ENCODE results near the gene EDC4. TPM values are rescaled to one million over a fixed set of nuclear protein-coding genes. Genes with fewer than 3 reads are reported as not detected.

EDC4 gene
- total RNA-seq, 2 experiments from 2014 or later, result 72.2 to 78.7 TPM

DNA sequence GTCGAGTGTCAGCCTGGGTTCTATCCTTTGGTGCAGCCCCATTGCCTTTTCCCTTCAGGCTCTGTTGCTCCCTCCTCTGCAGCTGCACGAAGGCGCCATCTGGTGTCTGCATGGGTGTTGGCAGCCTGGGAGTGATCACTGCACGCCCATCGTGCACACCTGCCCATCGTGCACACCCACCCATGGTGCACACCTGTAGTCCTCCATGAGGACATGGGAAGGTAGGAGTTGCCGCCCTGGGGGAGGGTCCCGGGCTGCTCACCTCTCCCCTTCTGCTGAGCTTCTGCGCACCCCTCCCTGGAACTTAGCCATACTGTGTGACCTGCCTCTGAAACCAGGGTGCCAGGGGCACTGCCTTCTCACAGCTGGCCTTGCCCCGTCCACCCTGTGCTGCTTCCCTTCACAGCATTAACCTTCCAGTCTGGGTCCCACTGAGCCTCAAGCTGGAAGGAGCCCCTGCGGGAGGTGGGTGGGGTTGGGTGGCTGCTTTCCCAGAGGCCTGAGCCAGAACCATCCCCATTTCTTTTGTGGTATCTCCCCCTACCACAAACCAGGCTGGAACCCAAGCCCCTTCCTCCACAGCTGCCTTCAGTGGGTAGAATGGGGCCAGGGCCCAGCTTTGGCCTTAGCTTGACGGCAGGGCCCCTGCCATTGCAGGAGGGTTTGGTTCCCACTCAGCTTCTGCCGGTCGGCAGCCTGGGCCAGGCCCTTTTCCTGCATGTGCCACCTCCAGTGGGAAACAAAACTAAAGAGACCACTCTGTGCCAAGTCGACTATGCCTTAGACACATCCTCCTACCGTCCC, 55.9 kb downstream of the EDC4 start:
- Mint-ChIP-seq H3K27ac (no peak overlapping the region), H3K36me3 (ENCODE audit: low read depth) (peaks cover 6% of the 10 kb centered on the region)
- CTCF ChIA-PET, result interaction anchor here (0.6 to 2.3 kb wide), 16 partner anchors 9 to 409 kb away, joined by 3 to 25 read pairs (median 4); partner anchors contain the start of genes NRN1L and PSKH1

GRCh38 chr16:67930191-67930590, 57.3 kb downstream of the EDC4 start:
- intact Hi-C loops (cut with micrococcal nuclease), result no loop called here
- peaks cover 17% of the 10 kb centered on the region for H3K4me1 Mint-ChIP-seq (ENCODE audit: low read depth)
- H3K36me3 Mint-ChIP-seq (ENCODE audit: low read depth), result peaks cover 18% of the 10 kb centered on the region
- CTCF ChIA-PET, result interaction anchor here (0.8 to 3.6 kb wide), 2 partner anchors 46 to 114 kb away, joined by 3 to 23 read pairs; partner anchors contain the start of gene NRN1L
- H3K9me3 Mint-ChIP-seq, result no peaks in the 10 kb centered on the region
- H3K27me3 Mint-ChIP-seq (ENCODE audit: low read depth), result no peaks in the 10 kb centered on the region
- H3K4me3 Mint-ChIP-seq, result no peak overlapping the region
- no peak for DNase-seq
- no peak overlapping the region for H3K27ac Mint-ChIP-seq

More for the DNA sequence above, 55.9 kb downstream of the EDC4 start:
- Mint-ChIP-seq H3K27me3 (ENCODE audit: low read depth) (no peaks in the 10 kb centered on the region), H3K4me1 (ENCODE audit: low read depth) (peaks cover 2% of the 10 kb centered on the region), H3K4me3 (no peak overlapping the region), H3K9me3 (no peaks in the 10 kb centered on the region)
- intact Hi-C loops (cut with micrococcal nuclease), result loop anchor here (1.0 to 2.0 kb wide), 6 partner anchors 10 to 408 kb away; no protein-coding TSS in a partner anchor
- DNase-seq, result peak; percentile 91

DNA sequence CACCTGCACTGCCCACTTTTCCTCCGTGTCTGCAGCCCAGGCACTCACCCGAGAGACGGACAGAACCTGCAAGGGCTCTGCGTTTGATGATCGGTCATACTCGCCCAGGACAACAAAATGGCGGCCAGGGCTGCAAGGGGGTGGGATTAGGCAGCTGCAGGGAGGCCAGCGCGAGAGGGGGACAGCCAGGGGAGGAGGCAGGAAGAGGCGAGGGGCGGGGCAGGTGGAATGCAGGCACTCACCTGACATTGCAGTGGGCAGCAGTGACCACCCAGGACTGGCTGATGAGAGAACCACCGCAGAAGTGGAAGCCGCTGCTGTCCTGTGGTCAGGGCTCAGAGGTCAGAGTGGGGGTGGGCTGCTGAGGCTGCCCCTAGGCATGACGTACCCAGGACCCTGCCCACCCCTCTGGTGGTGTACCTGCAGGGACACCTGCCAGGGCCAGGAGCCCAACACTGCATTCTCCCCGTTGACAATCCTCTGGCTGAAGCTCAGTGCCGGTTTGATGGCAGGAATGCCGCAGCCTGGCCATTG, 57.9 kb downstream of the EDC4 start:
- Mint-ChIP-seq H3K27ac (no peak overlapping the region), H3K9me3 (no peaks in the 10 kb centered on the region), H3K36me3 (ENCODE audit: low read depth) (peaks cover 24% of the 10 kb centered on the region), H3K4me3 (no peak overlapping the region), H3K27me3 (ENCODE audit: low read depth) (no peaks in the 10 kb centered on the region), H3K4me1 (ENCODE audit: low read depth) (peaks cover 20% of the 10 kb centered on the region)
- no peak for DNase-seq
- CTCF ChIA-PET, result interaction anchor here (1.2 to 3.6 kb wide), 2 partner anchors 46 to 49 kb away, joined by 6 to 23 read pairs; partner anchors contain the start of gene NRN1L
- intact Hi-C loops (cut with micrococcal nuclease), result no loop called here

Other genes starting within 250 kb of the EDC4 start
- gene CARMIL2, start 227.9 kb upstream of the EDC4 start, total RNA-seq, result 100 to 1,000 TPM; 123 to 130 TPM
- 10 to 100 TPM; 49.2 to 54.9 TPM for gene ACD, start 212.8 kb upstream of the EDC4 start, total RNA-seq
- gene PARD6A, start 212.1 kb upstream of the EDC4 start, total RNA-seq, result 1 to 10 TPM; 7.3 to 8.4 TPM
- 1 to 10 TPM; 6.7 to 7.3 TPM for gene ENKD1, start 206.3 kb upstream of the EDC4 start, total RNA-seq
- 1 to 10 TPM; 3.2 to 3.6 TPM for gene C16orf86, start 206.2 kb upstream of the EDC4 start, total RNA-seq
- 1 to 10 TPM; 7.3 to 8.2 TPM for gene GFOD2, start 153.7 kb upstream of the EDC4 start, total RNA-seq
- gene RANBP10, start 66.5 kb upstream of the EDC4 start, total RNA-seq, result 10 to 100 TPM; 12.4 to 16.1 TPM
- gene TSNAXIP1, start 66.2 kb upstream of the EDC4 start, total RNA-seq, result under 1 TPM; 0.35 to 0.50 TPM
- 10 to 100 TPM; 19.9 to 20.6 TPM for gene THAP11, start 30.7 kb upstream of the EDC4 start, total RNA-seq
- gene NUTF2, start 26.1 kb upstream of the EDC4 start, total RNA-seq, result 100 to 1,000 TPM; 165 to 171 TPM
- 10 to 100 TPM; 43.7 to 45.8 TPM for gene CENPT, start 25.4 kb upstream of the EDC4 start, total RNA-seq
- not detected for gene NRN1L, start 11.8 kb downstream of the EDC4 start, total RNA-seq
- gene PSKH1, start 20.2 kb downstream of the EDC4 start, total RNA-seq, result 1 to 10 TPM; 7.1 to 8.0 TPM
- gene CTRL, start 58.8 kb downstream of the EDC4 start, total RNA-seq, result 1 to 10 TPM; 1.5 to 1.8 TPM
- gene PSMB10, start 63.8 kb downstream of the EDC4 start, total RNA-seq, result 100 to 1,000 TPM; 138 to 147 TPM
- 10 to 100 TPM in 1 of 2 experiments, 1 to 10 TPM in 1; 9.1 to 10.0 TPM for gene LCAT, start 71.1 kb downstream of the EDC4 start, total RNA-seq
- gene SLC12A4, start 95.6 kb downstream of the EDC4 start, total RNA-seq, result 10 to 100 TPM; 24.3 to 28.9 TPM
- under 1 TPM in 1 of 2 experiments, not detected in 1; 0.19 TPM for gene DPEP3, start 107.4 kb downstream of the EDC4 start, total RNA-seq
- 1 to 10 TPM; 3.1 to 3.8 TPM for gene DPEP2, start 126.4 kb downstream of the EDC4 start, total RNA-seq
- gene DPEP2NB, start 142.9 kb downstream of the EDC4 start, total RNA-seq, result not detected
- gene DDX28, start 150.2 kb downstream of the EDC4 start, total RNA-seq, result 1 to 10 TPM; 9.4 to 9.7 TPM
- gene DUS2, start 150.2 kb downstream of the EDC4 start, total RNA-seq, result 10 to 100 TPM; 22.9 to 25.2 TPM
- gene NFATC3, start 212.3 kb downstream of the EDC4 start, total RNA-seq, result 10 to 100 TPM; 49.1 to 50.3 TPM